ENCODE measurements around the gene PLEKHG5.

PLEKHG5 gene, protein sequence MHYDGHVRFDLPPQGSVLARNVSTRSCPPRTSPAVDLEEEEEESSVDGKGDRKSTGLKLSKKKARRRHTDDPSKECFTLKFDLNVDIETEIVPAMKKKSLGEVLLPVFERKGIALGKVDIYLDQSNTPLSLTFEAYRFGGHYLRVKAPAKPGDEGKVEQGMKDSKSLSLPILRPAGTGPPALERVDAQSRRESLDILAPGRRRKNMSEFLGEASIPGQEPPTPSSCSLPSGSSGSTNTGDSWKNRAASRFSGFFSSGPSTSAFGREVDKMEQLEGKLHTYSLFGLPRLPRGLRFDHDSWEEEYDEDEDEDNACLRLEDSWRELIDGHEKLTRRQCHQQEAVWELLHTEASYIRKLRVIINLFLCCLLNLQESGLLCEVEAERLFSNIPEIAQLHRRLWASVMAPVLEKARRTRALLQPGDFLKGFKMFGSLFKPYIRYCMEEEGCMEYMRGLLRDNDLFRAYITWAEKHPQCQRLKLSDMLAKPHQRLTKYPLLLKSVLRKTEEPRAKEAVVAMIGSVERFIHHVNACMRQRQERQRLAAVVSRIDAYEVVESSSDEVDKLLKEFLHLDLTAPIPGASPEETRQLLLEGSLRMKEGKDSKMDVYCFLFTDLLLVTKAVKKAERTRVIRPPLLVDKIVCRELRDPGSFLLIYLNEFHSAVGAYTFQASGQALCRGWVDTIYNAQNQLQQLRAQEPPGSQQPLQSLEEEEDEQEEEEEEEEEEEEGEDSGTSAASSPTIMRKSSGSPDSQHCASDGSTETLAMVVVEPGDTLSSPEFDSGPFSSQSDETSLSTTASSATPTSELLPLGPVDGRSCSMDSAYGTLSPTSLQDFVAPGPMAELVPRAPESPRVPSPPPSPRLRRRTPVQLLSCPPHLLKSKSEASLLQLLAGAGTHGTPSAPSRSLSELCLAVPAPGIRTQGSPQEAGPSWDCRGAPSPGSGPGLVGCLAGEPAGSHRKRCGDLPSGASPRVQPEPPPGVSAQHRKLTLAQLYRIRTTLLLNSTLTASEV

GRCh38 chr1:6491480-6491962 lies at the start of gene PLEKHG5:
TSS of gene PLEKHG5 (minus strand) at chr1:6491667. CDS start at chr1:6477571, 14,096 bp downstream.
- peak within 1 kb of the TSS; percentile 62 for H3K4me3 ChIP-seq (ENCODE audit: insufficient read depth, low read length, poor library complexity, severe bottlenecking)
- H3K79me2 ChIP-seq (ENCODE audit: insufficient read depth, low read length): no peaks in the 10 kb centered on the region
- no peak for TF ChIP-seq CTCF (IDR thresholded peaks at IDR 0.05; ENCODE audit: insufficient read depth, low read length, poor library complexity, severe bottlenecking)
- no peak for TF ChIP-seq EZH2phosphoT487 (conservative IDR thresholded peaks at IDR 0.05; ENCODE audit: low read length)
- H2AFZ ChIP-seq (ENCODE audit: low read depth, low read length, severe bottlenecking): peak within 1 kb of the TSS; percentile 95
- H3K9me2 ChIP-seq (replicated peaks; ENCODE audit: insufficient read depth, low read length): no peaks in the 10 kb centered on the region
- H3K4me2 ChIP-seq (ENCODE audit: low read depth, low read length, poor library complexity, severe bottlenecking): peak within 1 kb of the TSS; percentile 95
- no peaks in the 10 kb centered on the region for H3K36me3 ChIP-seq (ENCODE audit: low read length)
- H3K9me3 ChIP-seq (ENCODE audit: insufficient read depth, low read length): no peaks in the 10 kb centered on the region
- no peaks in the 10 kb centered on the region for H3K27me3 ChIP-seq (ENCODE audit: low read length)
- peak within 1 kb of the TSS; percentile 80 for H3K9ac ChIP-seq (ENCODE audit: low read length)
- no peaks in the 10 kb centered on the region for H3F3A ChIP-seq (ENCODE audit: insufficient read depth)
- H4K20me1 ChIP-seq (ENCODE audit: low read depth, low read length): no peaks in the 10 kb centered on the region
- H3K27ac ChIP-seq (ENCODE audit: low read depth, low read length): peak within 1 kb of the TSS; percentile 19; the same call in 1 of the 2 replicates

DNA sequence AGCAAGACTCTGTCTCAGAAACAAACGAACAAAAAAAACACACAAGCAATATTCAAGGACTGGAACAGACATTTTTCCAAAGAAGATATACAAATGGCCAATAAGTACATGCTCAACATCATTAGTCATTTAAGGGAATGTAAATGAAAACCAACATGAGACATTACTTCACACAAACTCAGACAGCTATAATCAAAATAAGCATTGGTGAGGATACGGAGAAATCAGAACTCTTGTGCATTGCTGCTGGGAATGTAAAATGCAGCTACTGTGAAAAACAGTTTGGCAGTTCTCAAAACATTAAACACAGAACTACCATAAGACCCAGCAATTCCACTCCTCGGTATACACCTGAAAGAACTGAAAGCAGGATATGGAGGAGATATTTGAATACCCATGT lies 47.5 kb upstream of the PLEKHG5 start:
- H3K27ac ChIP-seq (ENCODE audit: low read depth, low read length): no peak overlapping the region

More for the DNA sequence above, 47.5 kb upstream of the PLEKHG5 start:
- peaks cover 11% of the 10 kb centered on the region; the same call in 1 of the 2 replicates for H3K79me2 ChIP-seq (ENCODE audit: insufficient read depth, low read length)
- no peaks in the 10 kb centered on the region for H3K9me2 ChIP-seq (replicated peaks; ENCODE audit: insufficient read depth, low read length)
- H4K20me1 ChIP-seq (ENCODE audit: low read depth, low read length): no peaks in the 10 kb centered on the region
- H3K4me2 ChIP-seq (ENCODE audit: low read depth, low read length, poor library complexity, severe bottlenecking): no peak overlapping the region
- no peaks in the 10 kb centered on the region for H3F3A ChIP-seq (ENCODE audit: insufficient read depth)
- H3K4me3 ChIP-seq (ENCODE audit: insufficient read depth, low read length, poor library complexity, severe bottlenecking): no peak overlapping the region
- no peak overlapping the region for H3K9ac ChIP-seq (ENCODE audit: low read length)
- peaks cover 12% of the 10 kb centered on the region; the same call in 1 of the 2 replicates for H3K36me3 ChIP-seq (ENCODE audit: low read length)
- no peak overlapping the region for H2AFZ ChIP-seq (ENCODE audit: low read depth, low read length, severe bottlenecking)
- H3K27me3 ChIP-seq (ENCODE audit: low read length): no peaks in the 10 kb centered on the region
- TF ChIP-seq CTCF (IDR thresholded peaks at IDR 0.05; ENCODE audit: insufficient read depth, low read length, poor library complexity, severe bottlenecking) (no peak), EZH2phosphoT487 (conservative IDR thresholded peaks at IDR 0.05; ENCODE audit: low read length) (no peak)
- no peaks in the 10 kb centered on the region for H3K9me3 ChIP-seq (ENCODE audit: insufficient read depth, low read length)
